Lower lobe of right lung (tissue), 2 donors: ENCODE measurements around the gene SMIM20. TPM values are rescaled to one million over a fixed set of nuclear protein-coding genes. Genes with fewer than 3 reads are reported as not detected.

Experiments
- ATAC-seq, 2 donors: fragments of 200-7000 bp; cut with Tn5 transposase; one replicate each; pipeline ENCODE4 v1.9.1; 2020 to 2022; ENCODE audit warnings: mild to moderate bottlenecking in 2 of 2, moderate library complexity in 2 of 2
- DNase-seq: peaks from one replicate; pipeline ENCODE4 v3.0.0-alpha.2; 2020
- H3K27ac ChIP-seq: fragments of 200-600 bp; one replicate; pipeline ENCODE4 v1.8.0; 2022
- H3K27me3 ChIP-seq: fragments of 200-600 bp; one replicate; pipeline ENCODE4 v1.8.0; 2022; ENCODE audit warnings: low read depth
- H3K36me3 ChIP-seq: fragments of 200-600 bp; one replicate; pipeline ENCODE4 v1.8.0; 2022; ENCODE audit warnings: mild to moderate bottlenecking
- H3K4me1 ChIP-seq: fragments of 200-600 bp; one replicate; pipeline ENCODE4 v1.8.0; 2022
- H3K4me3 ChIP-seq: fragments of 200-600 bp; one replicate; pipeline ENCODE4 v1.8.0; 2022; ENCODE audit warnings: mild to moderate bottlenecking
- H3K9me3 ChIP-seq: fragments of 200-600 bp; one replicate; pipeline ENCODE4 v1.8.0; 2022
- CTCF ChIP-seq: fragments of 200-600 bp; IDR thresholded peaks from one replicate; pipeline ENCODE4 v1.8.0; 2022; ENCODE audit warnings: antibody characterized with exemption, mild to moderate bottlenecking
- intact Hi-C: fragments of 100-400 bp; cut with DNase I; formaldehyde crosslinking; loops from one replicate; pipeline ENCODE4 v1.11.0; 2022
- total RNA-seq: library from RNA; stranded (reverse); fragmentation: NEBNext Ultra II Directional; extraction: Animal tissue kit (Norgen Biotek cat#: 25700); gene quantifications from one replicate; pipeline ENCODE4 v1.2.1, GENCODE V29; 2021
- donor health status: DM: no; HTN: yes; CAD: no; lungs with severe emphysema.

Gene SMIM20
- total RNA-seq, 1 donor from 2014 or later: 25.7 TPM

GRCh38 chr4:25892796-25893195 is 21.2 kb upstream of the SMIM20 start:
- no peaks in the 10 kb centered on the region for H3K4me1 ChIP-seq
- no peak for DNase-seq
- no peak overlapping the region for H3K4me3 ChIP-seq
- H3K27ac ChIP-seq: no peak overlapping the region
- no peaks in the 10 kb centered on the region for H3K9me3 ChIP-seq
- no peaks in the 10 kb centered on the region for H3K36me3 ChIP-seq
- no peaks in the 10 kb centered on the region for H3K27me3 ChIP-seq
- no peak for ATAC-seq
- TF ChIP-seq CTCF: no peak
- intact Hi-C loops: no loop called here

- ATAC-seq (peak; percentile 89), DNase-seq (no peak)
- Histone ChIP-seq H3K4me1 (no peaks in the 10 kb centered on the region), H3K4me3 (no peak overlapping the region), H3K9me3 (no peaks in the 10 kb centered on the region), H3K27ac (no peak overlapping the region), H3K27me3 (no peaks in the 10 kb centered on the region), H3K36me3 (no peaks in the 10 kb centered on the region)
- intact Hi-C loops: no loop called here
- TF ChIP-seq CTCF: no peak
Observed at GRCh38 chr4:25896776-25897539, 17.1 kb upstream of the SMIM20 start.

- no peak for DNase-seq
- no peak for ATAC-seq
Observed at GRCh38 chr4:25900310-25900709, 13.7 kb upstream of the SMIM20 start.

GRCh38 chr4:25901030-25901430 is 13.0 kb upstream of the SMIM20 start:
- no peaks in the 10 kb centered on the region for H3K27me3 ChIP-seq
- ATAC-seq (no peak), DNase-seq (no peak)
- no peak for TF ChIP-seq CTCF
- H3K36me3 ChIP-seq: no peaks in the 10 kb centered on the region
- no peaks in the 10 kb centered on the region for H3K9me3 ChIP-seq
- intact Hi-C loops: no loop called here
- no peaks in the 10 kb centered on the region for H3K4me1 ChIP-seq
- no peak overlapping the region for H3K4me3 ChIP-seq
- H3K27ac ChIP-seq: no peak overlapping the region

More at GRCh38 chr4:25900310-25900709, 13.7 kb upstream of the SMIM20 start:
- H3K4me3 ChIP-seq: no peak overlapping the region
- H3K36me3 ChIP-seq: no peaks in the 10 kb centered on the region
- no peaks in the 10 kb centered on the region for H3K27me3 ChIP-seq
- intact Hi-C loops: no loop called here
- no peaks in the 10 kb centered on the region for H3K4me1 ChIP-seq
- no peak overlapping the region for H3K27ac ChIP-seq
- no peaks in the 10 kb centered on the region for H3K9me3 ChIP-seq
- TF ChIP-seq CTCF: no peak

- no peak overlapping the region for H3K27ac ChIP-seq
- peak in 1 of 2 donors; percentile 31 for ATAC-seq
Observed at GRCh38 chr4:25903900-25904747, 9.9 kb upstream of the SMIM20 start.

More at GRCh38 chr4:25903900-25904747, 9.9 kb upstream of the SMIM20 start:
- intact Hi-C loops: no loop called here
- no peaks in the 10 kb centered on the region for H3K27me3 ChIP-seq
- no peak for DNase-seq
- H3K4me3 ChIP-seq: no peak overlapping the region
- H3K9me3 ChIP-seq: no peaks in the 10 kb centered on the region
- H3K4me1 ChIP-seq: no peaks in the 10 kb centered on the region
- no peaks in the 10 kb centered on the region for H3K36me3 ChIP-seq
- no peak for TF ChIP-seq CTCF
